Measurements from ENCODE around the gene PPP2R5D. TPM values are rescaled to one million over a fixed set of nuclear protein-coding genes. Genes with fewer than 3 reads are reported as not detected.

The PPP2R5D gene
- total and polyA plus RNA-seq, 9 of the 15 experiments (the other 6 are each of a cell fraction or from before 2014, with no cell fraction given) = 1.3 to 96.1 (median 38.4) TPM

DNA sequence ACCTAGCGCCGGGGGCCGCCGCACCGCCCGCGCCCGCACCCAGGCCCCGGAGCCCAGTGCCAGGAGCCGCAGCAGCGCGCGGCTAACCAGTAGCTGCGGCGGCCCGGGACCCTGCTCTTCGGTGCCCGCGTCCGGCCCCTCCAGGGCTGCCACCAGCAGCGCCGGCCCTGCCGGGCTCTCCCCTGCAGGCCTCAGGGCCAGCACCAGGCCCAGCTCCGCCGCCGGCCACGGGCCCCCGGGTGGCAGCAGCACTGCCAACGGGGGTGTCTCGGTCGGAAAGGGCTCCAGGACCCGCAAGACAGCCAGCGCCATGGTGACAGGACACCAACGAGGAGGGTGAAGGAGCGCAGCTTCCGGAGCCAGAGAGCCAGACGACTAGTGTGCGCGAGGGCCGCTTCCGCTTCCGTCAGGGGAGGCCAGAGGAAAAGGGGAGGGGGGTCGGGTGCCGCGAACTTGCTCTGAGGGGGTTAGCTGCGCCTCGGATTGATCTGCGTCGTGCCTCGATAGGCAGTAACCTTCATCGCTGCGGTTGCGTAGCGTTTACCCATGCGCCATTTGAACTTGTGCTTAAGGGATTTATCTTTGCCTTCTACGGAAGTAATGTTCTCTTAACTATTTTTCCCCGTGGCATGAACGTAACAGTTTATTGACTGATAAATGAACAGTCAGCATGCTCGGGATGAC lies 5.4 kb upstream of the PPP2R5D start, which contains the start of gene PEX6 (continued):
- TF ChIP-seq, protein P1, sequence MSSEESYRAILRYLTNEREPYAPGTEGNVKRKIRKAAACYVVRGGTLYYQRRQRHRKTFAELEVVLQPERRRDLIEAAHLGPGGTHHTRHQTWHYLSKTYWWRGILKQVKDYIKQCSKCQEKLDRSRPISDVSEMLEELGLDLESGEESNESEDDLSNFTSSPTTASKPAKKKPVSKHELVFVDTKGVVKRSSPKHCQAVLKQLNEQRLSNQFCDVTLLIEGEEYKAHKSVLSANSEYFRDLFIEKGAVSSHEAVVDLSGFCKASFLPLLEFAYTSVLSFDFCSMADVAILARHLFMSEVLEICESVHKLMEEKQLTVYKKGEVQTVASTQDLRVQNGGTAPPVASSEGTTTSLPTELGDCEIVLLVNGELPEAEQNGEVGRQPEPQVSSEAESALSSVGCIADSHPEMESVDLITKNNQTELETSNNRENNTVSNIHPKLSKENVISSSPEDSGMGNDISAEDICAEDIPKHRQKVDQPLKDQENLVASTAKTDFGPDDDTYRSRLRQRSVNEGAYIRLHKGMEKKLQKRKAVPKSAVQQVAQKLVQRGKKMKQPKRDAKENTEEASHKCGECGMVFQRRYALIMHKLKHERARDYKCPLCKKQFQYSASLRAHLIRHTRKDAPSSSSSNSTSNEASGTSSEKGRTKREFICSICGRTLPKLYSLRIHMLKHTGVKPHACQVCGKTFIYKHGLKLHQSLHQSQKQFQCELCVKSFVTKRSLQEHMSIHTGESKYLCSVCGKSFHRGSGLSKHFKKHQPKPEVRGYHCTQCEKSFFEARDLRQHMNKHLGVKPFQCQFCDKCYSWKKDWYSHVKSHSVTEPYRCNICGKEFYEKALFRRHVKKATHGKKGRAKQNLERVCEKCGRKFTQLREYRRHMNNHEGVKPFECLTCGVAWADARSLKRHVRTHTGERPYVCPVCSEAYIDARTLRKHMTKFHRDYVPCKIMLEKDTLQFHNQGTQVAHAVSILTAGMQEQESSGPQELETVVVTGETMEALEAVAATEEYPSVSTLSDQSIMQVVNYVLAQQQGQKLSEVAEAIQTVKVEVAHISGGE (CRISPR knock-in tag; IDR thresholded peaks at IDR 0.05) = peak in 2 of 3 experiments; percentile 61 to 91; a peak in 3 of 6 replicates
- no peak for TF ChIP-seq ZNF668 (CRISPR knock-in tag; IDR thresholded peaks at IDR 0.05)
- TF ChIP-seq HIVEP1 (CRISPR knock-in tag; IDR thresholded peaks at IDR 0.05) = no peak
- peak; percentile 63; the same call in 1 of the 2 replicates for TF ChIP-seq SNIP1 (IDR thresholded peaks at IDR 0.05; ENCODE audit: low read depth)
- 0 out of 4 replicates have a peak, but pooled peaks of 1 of the 2 experiments have one; percentile 19 for TF ChIP-seq TBL1XR1 (IDR thresholded peaks at IDR 0.05; ENCODE audit: low read length in 2 of 2)
- peak; percentile 25; the same call in 1 of the 2 replicates for TF ChIP-seq ZNF584 (CRISPR knock-in tag; IDR thresholded peaks at IDR 0.05; ENCODE audit: low read depth)
- TF ChIP-seq NONO (IDR thresholded peaks at IDR 0.05; ENCODE audit: low read depth in 2 of 2, low read length in 1 of 2) = peak; percentile 45 to 87; a peak in 2 of 4 replicates
- TF ChIP-seq SMAD4 (CRISPR knock-in tag; conservative IDR thresholded peaks at IDR 0.05) = 0 out of 2 replicates have a peak, but pooled peaks have one; percentile 58
- peak; percentile 94 for TF ChIP-seq MYC (IDR thresholded peaks at IDR 0.05; ENCODE audit: low read depth, low read length)
- TF ChIP-seq MYC (CRISPR knock-in tag; IDR thresholded peaks at IDR 0.05; ENCODE audit: borderline replicate concordance, low read depth) = no peak; the same call in 1 of the 2 replicates
- TF ChIP-seq SETDB1 (IDR thresholded peaks at IDR 0.05; ENCODE audit: low read length) = no peak
- TF ChIP-seq EZH2 (IDR thresholded peaks at IDR 0.05; ENCODE audit: borderline replicate concordance, low read depth, low read length) = no peak
- no peak for TF ChIP-seq RBM34 (IDR thresholded peaks at IDR 0.05; ENCODE audit: borderline replicate concordance, insufficient read depth, low read length)
- no peak for TF ChIP-seq ZNF282 (CRISPR knock-in tag; IDR thresholded peaks at IDR 0.05)
- no peak for TF ChIP-seq ZNF695 (CRISPR knock-in tag; IDR thresholded peaks at IDR 0.05)
- TF ChIP-seq, protein P2, sequence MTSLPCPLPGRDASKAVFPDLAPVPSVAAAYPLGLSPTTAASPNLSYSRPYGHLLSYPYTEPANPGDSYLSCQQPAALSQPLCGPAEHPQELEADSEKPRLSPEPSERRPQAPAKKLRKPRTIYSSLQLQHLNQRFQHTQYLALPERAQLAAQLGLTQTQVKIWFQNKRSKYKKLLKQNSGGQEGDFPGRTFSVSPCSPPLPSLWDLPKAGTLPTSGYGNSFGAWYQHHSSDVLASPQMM (CRISPR knock-in tag; IDR thresholded peaks at IDR 0.05) = no peak
- TF ChIP-seq, protein P3, sequence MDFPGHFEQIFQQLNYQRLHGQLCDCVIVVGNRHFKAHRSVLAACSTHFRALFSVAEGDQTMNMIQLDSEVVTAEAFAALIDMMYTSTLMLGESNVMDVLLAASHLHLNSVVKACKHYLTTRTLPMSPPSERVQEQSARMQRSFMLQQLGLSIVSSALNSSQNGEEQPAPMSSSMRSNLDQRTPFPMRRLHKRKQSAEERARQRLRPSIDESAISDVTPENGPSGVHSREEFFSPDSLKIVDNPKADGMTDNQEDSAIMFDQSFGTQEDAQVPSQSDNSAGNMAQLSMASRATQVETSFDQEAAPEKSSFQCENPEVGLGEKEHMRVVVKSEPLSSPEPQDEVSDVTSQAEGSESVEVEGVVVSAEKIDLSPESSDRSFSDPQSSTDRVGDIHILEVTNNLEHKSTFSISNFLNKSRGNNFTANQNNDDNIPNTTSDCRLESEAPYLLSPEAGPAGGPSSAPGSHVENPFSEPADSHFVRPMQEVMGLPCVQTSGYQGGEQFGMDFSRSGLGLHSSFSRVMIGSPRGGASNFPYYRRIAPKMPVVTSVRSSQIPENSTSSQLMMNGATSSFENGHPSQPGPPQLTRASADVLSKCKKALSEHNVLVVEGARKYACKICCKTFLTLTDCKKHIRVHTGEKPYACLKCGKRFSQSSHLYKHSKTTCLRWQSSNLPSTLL (IDR thresholded peaks at IDR 0.05) = no peak
- TF ChIP-seq MAFF (IDR thresholded peaks at IDR 0.05; ENCODE audit: low read length) = peak; percentile 47
- no peak for TF ChIP-seq EHMT2 (IDR thresholded peaks at IDR 0.05)
- TF ChIP-seq, protein P4, sequence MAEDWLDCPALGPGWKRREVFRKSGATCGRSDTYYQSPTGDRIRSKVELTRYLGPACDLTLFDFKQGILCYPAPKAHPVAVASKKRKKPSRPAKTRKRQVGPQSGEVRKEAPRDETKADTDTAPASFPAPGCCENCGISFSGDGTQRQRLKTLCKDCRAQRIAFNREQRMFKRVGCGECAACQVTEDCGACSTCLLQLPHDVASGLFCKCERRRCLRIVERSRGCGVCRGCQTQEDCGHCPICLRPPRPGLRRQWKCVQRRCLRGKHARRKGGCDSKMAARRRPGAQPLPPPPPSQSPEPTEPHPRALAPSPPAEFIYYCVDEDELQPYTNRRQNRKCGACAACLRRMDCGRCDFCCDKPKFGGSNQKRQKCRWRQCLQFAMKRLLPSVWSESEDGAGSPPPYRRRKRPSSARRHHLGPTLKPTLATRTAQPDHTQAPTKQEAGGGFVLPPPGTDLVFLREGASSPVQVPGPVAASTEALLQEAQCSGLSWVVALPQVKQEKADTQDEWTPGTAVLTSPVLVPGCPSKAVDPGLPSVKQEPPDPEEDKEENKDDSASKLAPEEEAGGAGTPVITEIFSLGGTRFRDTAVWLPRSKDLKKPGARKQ (CRISPR knock-in tag; IDR thresholded peaks at IDR 0.05) = no peak

All from K562 (cell line).